Body of pancreas (tissue), 4 donors: ENCODE data around the gene MKKS. TPM values are rescaled to one million over a fixed set of nuclear protein-coding genes. Genes with fewer than 3 reads are reported as not detected.

Source experiments
- ATAC-seq: fragments of 150-250 bp; one replicate; pipeline ENCODE4 v1.9.1; 2016
- DNase-seq, 4 donors: peaks; one replicate each; pipeline ENCODE4 v3.0.0-alpha.2; 2019
- H3K27ac ChIP-seq, 4 donors: fragments of 200-600 bp; sonication (generic); 1 replicate in 3 of 4; 2 replicates in 1 of 4; pipeline versions ENCODE4 v1.5.1 to v1.6.1; 2016 to 2019; ENCODE audit warnings: mild to moderate bottlenecking in 1 of 4, mixed read lengths in 1 of 4, moderate library complexity in 1 of 4
- H3K27me3 ChIP-seq, 2 donors: fragments of 200-600 bp; sonication (generic); one replicate each; pipeline ENCODE4 v1.6.0; 2016; ENCODE audit warnings: mild to moderate bottlenecking in 1 of 2
- H3K36me3 ChIP-seq, 2 donors: fragments of 200-600 bp; sonication (generic); replicated peaks in 1 of 2; 2 replicates each; pipeline ENCODE4 v1.5.1; 2016; ENCODE audit warnings: low read depth in 2 of 2; ENCODE audit not compliant: insufficient read depth in 1 of 2
- H3K4me1 ChIP-seq: fragments of 200-600 bp; sonication (generic); one replicate; pipeline ENCODE4 v1.6.0; 2016
- H3K4me3 ChIP-seq, 2 donors: fragments of 200-600 bp; sonication (generic); 1 replicate in 1 of 2; 2 replicates in 1 of 2; pipeline ENCODE4 v1.5.1; 2016 to 2019
- H3K9me3 ChIP-seq, 3 donors: fragments of 200-600 bp; sonication (generic); 1 replicate in 2 of 3; 2 replicates in 1 of 3; pipeline ENCODE4 v1.5.1; 2016
- POLR2A ChIP-seq, 3 donors: fragments of 450-650 bp; IDR thresholded peaks; one replicate each; pipeline ENCODE4 v1.6.1; 2016; ENCODE audit warnings: antibody characterized with exemption in 3 of 3, mild to moderate bottlenecking in 2 of 3
- WGBS, 2 donors: methylation state at CpG; one replicate each; pipeline ENCODE4 v1.1.5; 2017; 5-methylcytosine and 5-hydroxymethylcytosine counted together
- intact Hi-C: fragments of 100-400 bp; cut with DNase I; formaldehyde crosslinking; loops from one replicate; pipeline ENCODE4 v1.15.1; 2023
- total RNA-seq, 2 donors: library from RNA; depleted of rRNA; stranded (reverse); fragments of >200 nt; gene quantifications; one replicate each; pipeline ENCODE4 v1.1.0, GENCODE V29; 2016
- TF ChIP-seq, protein P1 (sequence below), 7 experiments: fragments of 450-650 bp in 4 of 7; fragments of 200-600 bp in 3 of 7; sonication (generic) in 3 of 7; IDR thresholded peaks; one replicate each; pipeline ENCODE4 v1.5.1; 2016 to 2019; ENCODE audit warnings: antibody characterized with exemption in 7 of 7

Gene MKKS
- total RNA-seq, 2 donors from 2014 or later = 5.3 to 8.6 TPM

DNA sequence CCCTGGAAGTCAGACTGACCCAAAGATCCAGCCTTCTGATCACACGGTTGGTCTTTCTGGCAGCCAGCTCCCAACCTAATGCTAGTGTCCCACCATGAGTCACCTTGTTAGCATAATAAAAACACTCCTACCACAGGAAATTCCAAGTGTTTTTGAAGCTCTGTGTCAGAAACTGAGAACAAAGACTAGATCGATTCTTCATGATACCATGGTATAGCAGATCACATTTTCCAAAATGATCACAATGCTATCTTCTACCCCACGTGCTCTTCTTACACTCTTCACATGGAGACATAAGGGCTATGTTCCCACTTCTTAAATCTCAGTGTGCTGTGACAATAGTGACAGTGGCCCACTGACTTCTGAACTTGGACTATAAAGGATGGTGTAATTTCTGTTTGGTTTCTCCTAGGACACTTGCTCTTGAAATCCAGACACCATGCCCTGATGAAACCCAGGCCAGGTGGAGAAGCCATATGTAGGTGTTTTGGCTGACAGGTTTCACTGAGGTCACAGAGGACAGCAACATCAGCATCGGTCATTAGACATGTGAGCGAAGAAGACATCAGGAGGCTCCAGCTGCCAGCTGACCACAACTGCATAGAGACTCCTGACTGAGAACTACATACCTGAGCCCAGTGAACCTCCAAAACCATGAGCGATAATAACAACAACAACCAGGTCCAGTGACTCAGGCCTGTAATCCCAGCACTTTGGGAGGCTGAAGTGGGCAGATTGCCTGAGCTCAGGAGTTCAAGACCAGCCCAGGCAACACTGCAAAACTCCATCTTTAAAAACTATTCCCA is 57.5 kb downstream of the MKKS start:
- TF ChIP-seq, protein P1, sequence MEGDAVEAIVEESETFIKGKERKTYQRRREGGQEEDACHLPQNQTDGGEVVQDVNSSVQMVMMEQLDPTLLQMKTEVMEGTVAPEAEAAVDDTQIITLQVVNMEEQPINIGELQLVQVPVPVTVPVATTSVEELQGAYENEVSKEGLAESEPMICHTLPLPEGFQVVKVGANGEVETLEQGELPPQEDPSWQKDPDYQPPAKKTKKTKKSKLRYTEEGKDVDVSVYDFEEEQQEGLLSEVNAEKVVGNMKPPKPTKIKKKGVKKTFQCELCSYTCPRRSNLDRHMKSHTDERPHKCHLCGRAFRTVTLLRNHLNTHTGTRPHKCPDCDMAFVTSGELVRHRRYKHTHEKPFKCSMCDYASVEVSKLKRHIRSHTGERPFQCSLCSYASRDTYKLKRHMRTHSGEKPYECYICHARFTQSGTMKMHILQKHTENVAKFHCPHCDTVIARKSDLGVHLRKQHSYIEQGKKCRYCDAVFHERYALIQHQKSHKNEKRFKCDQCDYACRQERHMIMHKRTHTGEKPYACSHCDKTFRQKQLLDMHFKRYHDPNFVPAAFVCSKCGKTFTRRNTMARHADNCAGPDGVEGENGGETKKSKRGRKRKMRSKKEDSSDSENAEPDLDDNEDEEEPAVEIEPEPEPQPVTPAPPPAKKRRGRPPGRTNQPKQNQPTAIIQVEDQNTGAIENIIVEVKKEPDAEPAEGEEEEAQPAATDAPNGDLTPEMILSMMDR (IDR thresholded peaks at IDR 0.05) = no peak
- no peak for TF ChIP-seq POLR2A (IDR thresholded peaks at IDR 0.05)
- H3K4me3 ChIP-seq = no peak overlapping the region
- ATAC-seq (no peak), DNase-seq (no peak)
- H3K27me3 ChIP-seq = no peaks in the 10 kb centered on the region
- H3K4me1 ChIP-seq = no peaks in the 10 kb centered on the region
- no peak overlapping the region for H3K27ac ChIP-seq
- intact Hi-C loops = no loop called here
- no peaks in the 10 kb centered on the region for H3K36me3 ChIP-seq
- no peaks in the 10 kb centered on the region for H3K9me3 ChIP-seq
- 73 to 83% methylated on average over 3 to 6 of the region's 6 CpGs for WGBS, 2 donors

DNA sequence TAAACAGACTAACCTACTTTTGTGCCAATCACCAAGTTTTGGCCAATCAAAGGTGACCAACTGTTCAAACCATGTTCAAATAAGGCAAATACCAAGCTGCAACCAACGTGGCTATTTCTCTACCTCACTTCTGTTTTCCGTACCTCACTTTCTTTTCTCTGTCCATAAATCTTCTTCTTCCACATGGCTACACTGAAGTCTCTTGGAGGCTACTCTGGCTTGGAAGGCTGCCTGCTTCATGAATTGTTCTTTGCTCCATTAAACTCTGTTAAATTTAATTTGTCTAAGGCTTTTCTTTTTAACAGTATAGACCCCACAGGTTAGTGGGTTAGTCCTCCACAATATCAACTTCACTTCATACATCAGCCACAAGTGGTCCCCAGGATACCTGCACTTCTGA is 58.8 kb downstream of the MKKS start:
- Histone ChIP-seq H3K27me3 (no peaks in the 10 kb centered on the region), H3K36me3 (no peaks in the 10 kb centered on the region), H3K4me3 (no peak overlapping the region), H3K9me3 (no peaks in the 10 kb centered on the region), H3K27ac (no peak overlapping the region), H3K4me1 (peaks cover 9% of the 10 kb centered on the region)
- TF ChIP-seq POLR2A (IDR thresholded peaks at IDR 0.05) = no peak
- TF ChIP-seq, protein P1 (IDR thresholded peaks at IDR 0.05) = no peak
- DNase-seq (no peak), ATAC-seq (no peak)
- 53 to 63% methylated on average over 2 of the region's 2 CpGs for WGBS, 2 donors
- intact Hi-C loops = no loop called here

DNA sequence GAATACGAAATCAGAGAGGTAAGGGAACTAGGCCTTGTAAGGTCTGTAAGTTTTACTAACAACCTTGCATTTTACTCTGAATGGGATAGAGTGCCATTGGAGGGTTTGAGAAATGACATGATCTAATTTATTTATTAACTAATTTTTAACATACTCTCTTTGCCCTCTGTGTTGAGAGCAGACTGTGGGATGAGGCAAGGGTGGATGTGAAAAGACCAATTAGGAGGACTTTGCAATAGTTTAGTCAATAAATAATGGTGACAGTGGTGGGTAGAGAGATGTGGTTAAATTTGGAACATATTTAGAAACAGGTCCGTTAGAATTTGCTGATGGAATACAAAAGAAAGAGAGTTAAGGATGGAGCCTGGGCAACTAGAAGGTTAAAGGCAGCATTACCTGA is 60.0 kb downstream of the MKKS start:
- intact Hi-C loops = no loop called here
- WGBS, 2 donors = 63 to 66% methylated on average over 2 of the region's 2 CpGs
- H3K36me3 ChIP-seq = no peaks in the 10 kb centered on the region
- H3K27me3 ChIP-seq = no peaks in the 10 kb centered on the region
- no peak overlapping the region for H3K27ac ChIP-seq
- no peak for DNase-seq
- no peak for ATAC-seq
- H3K4me1 ChIP-seq = peaks cover 20% of the 10 kb centered on the region
- no peaks in the 10 kb centered on the region for H3K9me3 ChIP-seq
- TF ChIP-seq POLR2A (IDR thresholded peaks at IDR 0.05) = no peak
- TF ChIP-seq, protein P1 (IDR thresholded peaks at IDR 0.05) = no peak
- no peak overlapping the region for H3K4me3 ChIP-seq

DNA sequence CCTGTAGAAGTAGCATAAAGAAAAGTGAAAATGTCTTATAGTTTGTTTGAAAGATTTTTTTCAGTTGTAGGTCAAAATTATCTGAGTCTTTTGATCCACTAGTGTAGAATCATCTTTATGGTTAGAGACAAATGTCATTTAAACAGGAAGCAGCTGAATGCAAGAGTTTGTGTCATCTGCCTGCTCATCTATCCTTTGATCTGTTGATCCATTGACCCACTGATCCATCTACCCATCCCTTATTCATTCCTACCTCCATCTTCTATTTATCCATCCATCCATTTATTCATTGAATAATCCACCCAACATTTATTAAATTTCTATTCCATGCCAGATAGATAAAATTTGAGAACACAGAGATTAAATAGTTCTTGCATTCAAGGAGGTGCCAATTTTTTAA is 62.6 kb downstream of the MKKS start:
- no peak overlapping the region for H3K4me3 ChIP-seq
- no peak for DNase-seq
- peaks cover 20% of the 10 kb centered on the region for H3K4me1 ChIP-seq
- no peaks in the 10 kb centered on the region for H3K36me3 ChIP-seq
- intact Hi-C loops = no loop called here
- no peaks in the 10 kb centered on the region for H3K27me3 ChIP-seq
- no peak for ATAC-seq
- TF ChIP-seq POLR2A (IDR thresholded peaks at IDR 0.05) = no peak
- TF ChIP-seq, protein P1 (IDR thresholded peaks at IDR 0.05) = no peak
- no peaks in the 10 kb centered on the region for H3K9me3 ChIP-seq
- H3K27ac ChIP-seq = no peak overlapping the region
